Measurements from ENCODE around the gene CEP112. TPM values are rescaled to one million over a fixed set of nuclear protein-coding genes. Genes with fewer than 3 reads are reported as not detected.
"Not testable (repeated sequence)": the region's sequence is repeated elsewhere in the genome, so short reads cannot be mapped to it uniquely, and the experiment has no call there.

Gene CEP112
- total RNA-seq, 1 experiment from 2014 or later: 9.5 TPM

DNA sequence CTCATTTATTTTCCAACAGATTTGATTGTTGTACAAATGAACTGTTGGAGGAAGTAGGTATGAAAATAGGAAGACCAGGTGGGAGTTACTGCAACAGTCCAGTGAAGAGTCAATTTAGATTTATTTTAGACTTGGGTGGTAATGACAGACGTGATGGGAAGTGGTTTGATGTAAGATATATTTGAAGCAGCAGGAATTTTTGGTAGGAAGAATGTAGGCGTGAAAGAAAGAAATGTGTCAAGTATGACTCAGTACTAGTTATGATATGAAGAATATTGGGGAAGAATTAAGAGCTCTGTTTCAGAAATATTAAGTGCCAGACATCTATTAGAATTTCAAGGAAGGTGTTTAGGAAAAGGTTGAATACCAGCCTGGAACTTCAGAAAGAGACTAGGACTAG lies 382.6 kb downstream of the CEP112 start:
- ChIA-PET CTCF (no interaction called here), POLR2A (no interaction called here)
- Histone ChIP-seq H3K36me3 (ENCODE audit: control insufficient read depth, insufficient read depth, low read length) (no peaks in the 10 kb centered on the region), H3K4me3 (ENCODE audit: low read depth in 2 of 2, low read length in 2 of 2) (no peak overlapping the region), H3K4me1 (ENCODE audit: control insufficient read depth, insufficient read depth, low read length) (no peaks in the 10 kb centered on the region), H3K27ac (ENCODE audit: low read length) (no peak overlapping the region), H3K9me3 (ENCODE audit: control insufficient read depth, insufficient read depth, low read depth, low read length) (no peaks in the 10 kb centered on the region), H3K27me3 (ENCODE audit: control insufficient read depth, insufficient read depth, low read length) (no peaks in the 10 kb centered on the region)
- DNase-seq (ENCODE audit: low read depth, low spot score) (no peak), ATAC-seq (no peak)
- BruUV-seq (replicated peaks): no TSS peak
- in situ Hi-C loops (cut with HindIII; ENCODE audit: low pct_unique_long_range_greater_than_20kb, low sequenced_read_pairs) (no loop called here), intact Hi-C loops (cut with micrococcal nuclease; ENCODE audit: unreplicated experiment) (no loop called here)
- TF ChIP-seq TCF7L2 (IDR thresholded peaks at IDR 0.05; ENCODE audit: low read depth, low read length) (no peak), POLR2AphosphoS5 (IDR thresholded peaks at IDR 0.05; ENCODE audit: low read depth, low read length) (no peak)

DNA sequence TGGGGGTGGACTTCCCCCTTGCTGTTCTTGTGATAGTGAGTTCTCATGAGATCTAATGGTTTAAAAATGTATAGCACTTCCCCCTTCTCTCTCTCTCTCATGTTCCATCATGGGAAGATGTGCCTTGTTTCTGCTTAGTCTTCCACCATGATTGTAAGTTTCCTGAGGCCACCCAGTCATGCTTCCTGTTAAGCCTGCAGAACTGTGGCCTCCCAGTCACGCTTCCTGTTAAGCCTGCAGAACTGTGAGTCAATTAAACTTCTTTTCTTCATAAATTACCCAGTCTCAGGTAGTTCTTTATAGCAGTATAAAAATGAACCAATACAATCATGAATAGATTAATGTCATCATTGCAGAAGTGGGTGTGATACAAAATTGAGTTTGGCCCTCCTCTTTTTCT lies 383.4 kb downstream of the CEP112 start:
- POLR2A ChIA-PET; in situ Hi-C loops (cut with HindIII; ENCODE audit: low pct_unique_long_range_greater_than_20kb, low sequenced_read_pairs); DNase-seq (ENCODE audit: low read depth, low spot score); H3K4me3 ChIP-seq (ENCODE audit: low read depth in 2 of 2, low read length in 2 of 2); H3K4me1 ChIP-seq (ENCODE audit: control insufficient read depth, insufficient read depth, low read length); H3K36me3 ChIP-seq (ENCODE audit: control insufficient read depth, insufficient read depth, low read length); intact Hi-C loops (cut with micrococcal nuclease; ENCODE audit: unreplicated experiment); ATAC-seq; BruUV-seq (replicated peaks); H3K9me3 ChIP-seq (ENCODE audit: control insufficient read depth, insufficient read depth, low read depth, low read length); H3K27me3 ChIP-seq (ENCODE audit: control insufficient read depth, insufficient read depth, low read length); CTCF ChIA-PET; H3K27ac ChIP-seq (ENCODE audit: low read length): not testable (repeated sequence)

DNA sequence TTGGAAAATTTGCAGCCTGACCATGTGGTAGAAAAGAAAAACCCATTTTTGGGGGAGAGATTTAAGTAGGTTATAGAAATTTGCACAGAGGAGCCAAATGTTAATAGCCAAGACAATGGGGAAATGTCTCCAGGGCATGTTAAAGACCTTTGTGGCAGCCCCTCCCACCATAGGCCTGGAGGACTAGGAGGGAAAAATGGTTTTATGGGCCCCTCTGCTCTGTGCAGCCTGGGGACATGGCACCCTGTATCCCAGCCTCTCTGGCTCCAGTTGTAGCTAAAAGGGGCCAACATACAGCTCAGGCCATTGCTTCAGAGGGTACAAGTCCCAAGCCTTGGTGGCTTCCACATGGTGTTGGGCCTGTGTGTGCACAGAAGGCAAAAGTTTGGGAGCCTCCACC lies 384.6 kb downstream of the CEP112 start:
- POLR2A ChIA-PET: no interaction called here
- TF ChIP-seq POLR2AphosphoS5 (IDR thresholded peaks at IDR 0.05; ENCODE audit: low read depth, low read length) (no peak), SIN3A (IDR thresholded peaks at IDR 0.05; ENCODE audit: borderline replicate concordance, insufficient read depth, low read depth, low read length) (no peak), TCF7L2 (IDR thresholded peaks at IDR 0.05; ENCODE audit: low read depth, low read length) (no peak)
- TF ChIP-seq, protein P1, sequence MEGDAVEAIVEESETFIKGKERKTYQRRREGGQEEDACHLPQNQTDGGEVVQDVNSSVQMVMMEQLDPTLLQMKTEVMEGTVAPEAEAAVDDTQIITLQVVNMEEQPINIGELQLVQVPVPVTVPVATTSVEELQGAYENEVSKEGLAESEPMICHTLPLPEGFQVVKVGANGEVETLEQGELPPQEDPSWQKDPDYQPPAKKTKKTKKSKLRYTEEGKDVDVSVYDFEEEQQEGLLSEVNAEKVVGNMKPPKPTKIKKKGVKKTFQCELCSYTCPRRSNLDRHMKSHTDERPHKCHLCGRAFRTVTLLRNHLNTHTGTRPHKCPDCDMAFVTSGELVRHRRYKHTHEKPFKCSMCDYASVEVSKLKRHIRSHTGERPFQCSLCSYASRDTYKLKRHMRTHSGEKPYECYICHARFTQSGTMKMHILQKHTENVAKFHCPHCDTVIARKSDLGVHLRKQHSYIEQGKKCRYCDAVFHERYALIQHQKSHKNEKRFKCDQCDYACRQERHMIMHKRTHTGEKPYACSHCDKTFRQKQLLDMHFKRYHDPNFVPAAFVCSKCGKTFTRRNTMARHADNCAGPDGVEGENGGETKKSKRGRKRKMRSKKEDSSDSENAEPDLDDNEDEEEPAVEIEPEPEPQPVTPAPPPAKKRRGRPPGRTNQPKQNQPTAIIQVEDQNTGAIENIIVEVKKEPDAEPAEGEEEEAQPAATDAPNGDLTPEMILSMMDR (IDR thresholded peaks at IDR 0.05): no peak
- TF ChIP-seq, protein P2, sequence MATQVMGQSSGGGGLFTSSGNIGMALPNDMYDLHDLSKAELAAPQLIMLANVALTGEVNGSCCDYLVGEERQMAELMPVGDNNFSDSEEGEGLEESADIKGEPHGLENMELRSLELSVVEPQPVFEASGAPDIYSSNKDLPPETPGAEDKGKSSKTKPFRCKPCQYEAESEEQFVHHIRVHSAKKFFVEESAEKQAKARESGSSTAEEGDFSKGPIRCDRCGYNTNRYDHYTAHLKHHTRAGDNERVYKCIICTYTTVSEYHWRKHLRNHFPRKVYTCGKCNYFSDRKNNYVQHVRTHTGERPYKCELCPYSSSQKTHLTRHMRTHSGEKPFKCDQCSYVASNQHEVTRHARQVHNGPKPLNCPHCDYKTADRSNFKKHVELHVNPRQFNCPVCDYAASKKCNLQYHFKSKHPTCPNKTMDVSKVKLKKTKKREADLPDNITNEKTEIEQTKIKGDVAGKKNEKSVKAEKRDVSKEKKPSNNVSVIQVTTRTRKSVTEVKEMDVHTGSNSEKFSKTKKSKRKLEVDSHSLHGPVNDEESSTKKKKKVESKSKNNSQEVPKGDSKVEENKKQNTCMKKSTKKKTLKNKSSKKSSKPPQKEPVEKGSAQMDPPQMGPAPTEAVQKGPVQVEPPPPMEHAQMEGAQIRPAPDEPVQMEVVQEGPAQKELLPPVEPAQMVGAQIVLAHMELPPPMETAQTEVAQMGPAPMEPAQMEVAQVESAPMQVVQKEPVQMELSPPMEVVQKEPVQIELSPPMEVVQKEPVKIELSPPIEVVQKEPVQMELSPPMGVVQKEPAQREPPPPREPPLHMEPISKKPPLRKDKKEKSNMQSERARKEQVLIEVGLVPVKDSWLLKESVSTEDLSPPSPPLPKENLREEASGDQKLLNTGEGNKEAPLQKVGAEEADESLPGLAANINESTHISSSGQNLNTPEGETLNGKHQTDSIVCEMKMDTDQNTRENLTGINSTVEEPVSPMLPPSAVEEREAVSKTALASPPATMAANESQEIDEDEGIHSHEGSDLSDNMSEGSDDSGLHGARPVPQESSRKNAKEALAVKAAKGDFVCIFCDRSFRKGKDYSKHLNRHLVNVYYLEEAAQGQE (IDR thresholded peaks at IDR 0.05; ENCODE audit: insufficient read depth in 1 of 2, low read depth in 2 of 2, low read length in 1 of 2): no peak

More for the DNA sequence above, 384.6 kb downstream of the CEP112 start:
- CTCF ChIA-PET: no interaction called here
- Histone ChIP-seq H3K4me3 (ENCODE audit: low read depth in 2 of 2, low read length in 2 of 2) (no peak overlapping the region), H3K36me3 (ENCODE audit: control insufficient read depth, insufficient read depth, low read length) (no peaks in the 10 kb centered on the region), H3K27ac (ENCODE audit: low read length) (no peak overlapping the region), H3K9me3 (ENCODE audit: control insufficient read depth, insufficient read depth, low read depth, low read length) (no peaks in the 10 kb centered on the region), H3K4me1 (ENCODE audit: control insufficient read depth, insufficient read depth, low read length) (no peaks in the 10 kb centered on the region), H3K27me3 (ENCODE audit: control insufficient read depth, insufficient read depth, low read length) (no peaks in the 10 kb centered on the region)
- intact Hi-C loops (cut with micrococcal nuclease; ENCODE audit: unreplicated experiment): no loop called here
- BruUV-seq (replicated peaks): no TSS peak
- ATAC-seq (no peak), DNase-seq (ENCODE audit: low read depth, low spot score) (no peak)
- in situ Hi-C loops (cut with HindIII; ENCODE audit: low pct_unique_long_range_greater_than_20kb, low sequenced_read_pairs): no loop called here
